Heart left ventricle (tissue), 16 donors: ENCODE measurements around the gene TRIP13. TPM values are rescaled to one million over a fixed set of nuclear protein-coding genes. Genes with fewer than 3 reads are reported as not detected.
A peak's percentile ranks its signal among the peaks of the same experiment; 100 is the strongest.
"Not testable (repeated sequence)": the region's sequence is repeated elsewhere in the genome, so short reads cannot be mapped to it uniquely, and the experiment has no call there.

Experiments
- ATAC-seq, 4 donors: fragments of 200-7000 bp; cut with Tn5 transposase; one replicate each; pipeline ENCODE4 v1.9.1; 2020 to 2022; ENCODE audit warnings: moderate library complexity in 4 of 4, mild to moderate bottlenecking in 3 of 4, moderate number of reproducible peaks in 1 of 4
- DNase-seq, 5 donors: peaks; one replicate each; pipeline ENCODE4 v3.0.0-alpha.2; 2020
- H3K27ac ChIP-seq, 12 donors: fragments of 200-600 bp; sonication (generic) in 4 of 12; one replicate each; pipeline versions ENCODE4 v1.5.0 to v1.8.0; 2016 to 2022; ENCODE audit warnings: mild to moderate bottlenecking in 2 of 12
- H3K27me3 ChIP-seq, 9 donors: fragments of 200-600 bp; sonication (generic) in 2 of 9; one replicate each; pipeline versions ENCODE4 v1.5.1 to v1.8.0; 2016 to 2022; ENCODE audit warnings: mild to moderate bottlenecking in 3 of 9
- H3K36me3 ChIP-seq, 9 donors: fragments of 200-600 bp; sonication (generic) in 2 of 9; one replicate each; pipeline versions ENCODE4 v1.5.0 to v1.8.0; 2018 to 2022; ENCODE audit warnings: mild to moderate bottlenecking in 2 of 9
- H3K4me1 ChIP-seq, 12 donors: fragments of 200-600 bp; sonication (generic) in 4 of 12; one replicate each; pipeline versions ENCODE4 v1.5.0 to v1.8.0; 2016 to 2022; ENCODE audit warnings: mild to moderate bottlenecking in 3 of 12
- H3K4me3 ChIP-seq, 12 donors: fragments of 200-600 bp; sonication (generic) in 4 of 12; one replicate each; pipeline versions ENCODE4 v1.5.0 to v1.8.0; 2017 to 2022; ENCODE audit warnings: mild to moderate bottlenecking in 9 of 12, moderate library complexity in 4 of 12
- H3K9me3 ChIP-seq, 12 donors: fragments of 200-600 bp; sonication (generic) in 4 of 12; one replicate each; pipeline versions ENCODE4 v1.5.0 to v1.8.0; 2016 to 2022; ENCODE audit warnings: mild to moderate bottlenecking in 1 of 12
- CTCF ChIP-seq, 12 donors: fragments of 200-600 bp; sonication (generic) in 4 of 12; IDR thresholded peaks; one replicate each; pipeline versions ENCODE4 v1.5.0 to v1.8.0; 2018 to 2022; ENCODE audit warnings: antibody characterized with exemption in 12 of 12, mild to moderate bottlenecking in 5 of 12
- POLR2A ChIP-seq, 2 donors: fragments of 450-650 bp; IDR thresholded peaks; one replicate each; pipeline ENCODE4 v1.6.1; 2017; ENCODE audit warnings: antibody characterized with exemption in 2 of 2, mild to moderate bottlenecking in 2 of 2, moderate library complexity in 2 of 2
- WGBS, 4 donors: extraction: QIAGEN DNeasy Blood & Tissue Kit in 2 of 4; methylation state at CpG; one replicate each; pipeline versions ENCODE4 v1.1.5 to v1.1.7; 2013 to 2018; 5-methylcytosine and 5-hydroxymethylcytosine counted together
- intact Hi-C, 10 donors: fragments of 100-400 bp; cut with DNase I; formaldehyde crosslinking; loops; one replicate each; pipeline versions ENCODE4 v1.11.1 to v1.14.2; 2022
- polyA plus RNA-seq, 2 donors: library from polyadenylated mRNA; stranded (reverse); fragments of 200-250 nt; gene quantifications; one replicate each; pipeline ENCODE4 v1.2.3, GENCODE V29; 2013
- total RNA-seq, 9 donors: library from RNA; depleted of rRNA in 2 of 9; stranded (reverse); fragments of >200 nt in 2 of 9; fragmentation: NEBNext Ultra II Directional in 3 of 9; extraction: Animal tissue kit (Norgen Biotek cat#: 25700) in 3 of 9; gene quantifications; one replicate each; pipeline versions ENCODE4 v1.1.0 to v1.2.4, GENCODE V29; 2016 to 2023
- donor health status: ischemic (EF 13 %, LVEDD 7.1; RV severe dilation, severe dysfunction).
- donor health status: healthy with polysubstance abuse.
- donor health status: DM: no; HTN: yes; CAD: no.
- donor health status: DM: no; HTN: no; CAD: no.
- donor health status: ischemic (EF 25% LVEDD 6.9; RV normal size, moderate dysfunction).
- donor health status: ischemic (EF 25% LVEDD 5.7; RV mildly dilated, moderate dysfunction).
- donor health status: healthy.
- donor health status: DM: yes; HTN: yes; CAD: no.
- donor health status: ischemic (EF 35%, LVEDD 5.7; RV mildly dilated, moderate dysfunction).
- donor health status: nonischemic (EF 11% LVEDD 7.7; RV severe dilation, severe dysfunction).
- donor health status: DM: yes; HTN: yes; CAD: no.
- donor health status: PGD.
- donor health status: ischemic (EF 29% LVEDD 5.4; RV normal size, mild dysfunction).
- donor health status: nonischemic (EF 23%, LVEDD 6.1; RV moderate dilation, normal function).

The TRIP13 gene
- total and polyA plus RNA-seq, 11 donors = 0.19 to 4.2 (median 0.49) TPM

- Histone ChIP-seq H3K9me3 (no peaks in the 10 kb centered on the region), H3K4me1 (no peaks in the 10 kb centered on the region), H3K36me3 (no peaks in the 10 kb centered on the region), H3K4me3 (no peak overlapping the region), H3K27me3 (peaks cover 0 to 3% (median 0%) of the 10 kb centered on the region in 9 donors), H3K27ac (peak overlapping the region in 6 of 12 donors; percentile 9 to 61 (median 32))
- intact Hi-C loops = loop anchor here in 3 of 10 donors (10.0 kb wide), 2 partner anchors 212 to 712 kb away; no protein-coding TSS in a partner anchor
- 45 to 69% (median 58%) methylated on average over 4 of the region's 4 CpGs for WGBS, 4 donors
- no peak for TF ChIP-seq POLR2A (IDR thresholded peaks at IDR 0.05)
- TF ChIP-seq CTCF (IDR thresholded peaks at IDR 0.05) = no peak
- ATAC-seq (peak in 3 of 4 donors; percentile 52 to 71 (median 58)), DNase-seq (no peak)
Observed at GRCh38 chr5:932628-933250, 40.1 kb downstream of the TRIP13 start.

- H3K27ac ChIP-seq = peak overlapping the region in 5 of 12 donors; percentile 9 to 61 (median 30)
Observed at GRCh38 chr5:933251-933861, 40.7 kb downstream of the TRIP13 start.

GRCh38 chr5:933951-934350, 41.3 kb downstream of the TRIP13 start:
- not testable (repeated sequence) for ATAC-seq, H3K4me3 ChIP-seq, H3K4me1 ChIP-seq, H3K27ac ChIP-seq, DNase-seq, H3K27me3 ChIP-seq, H3K9me3 ChIP-seq, H3K36me3 ChIP-seq
- intact Hi-C loops = loop anchor here in 3 of 10 donors (10.0 kb wide), 2 partner anchors 211 to 711 kb away; no protein-coding TSS in a partner anchor

More at GRCh38 chr5:933251-933861, 40.7 kb downstream of the TRIP13 start:
- TF ChIP-seq POLR2A (IDR thresholded peaks at IDR 0.05) = no peak
- no peak for TF ChIP-seq CTCF (IDR thresholded peaks at IDR 0.05)
- intact Hi-C loops = loop anchor here in 3 of 10 donors (10.0 kb wide), 2 partner anchors 211 to 711 kb away; no protein-coding TSS in a partner anchor
- Histone ChIP-seq H3K27me3 (peaks cover 0 to 3% (median 0%) of the 10 kb centered on the region in 9 donors), H3K4me1 (no peaks in the 10 kb centered on the region), H3K4me3 (no peak overlapping the region), H3K9me3 (no peaks in the 10 kb centered on the region), H3K36me3 (no peaks in the 10 kb centered on the region)
- DNase-seq (peak in 1 of 5 donors; percentile 13), ATAC-seq (no peak)
- 83 to 89% (median 85%) methylated on average over 3 of the region's 3 CpGs for WGBS, 4 donors

GRCh38 chr5:934381-934967, 41.8 kb downstream of the TRIP13 start:
- ATAC-seq, H3K27ac ChIP-seq, H3K4me3 ChIP-seq, H3K4me1 ChIP-seq, H3K27me3 ChIP-seq, H3K36me3 ChIP-seq, H3K9me3 ChIP-seq, DNase-seq: not testable (repeated sequence)
- TF ChIP-seq CTCF (IDR thresholded peaks at IDR 0.05) = peak in 5 of 12 donors; percentile 25 to 39 (median 30)
- intact Hi-C loops = loop anchor here in 3 of 10 donors (10.0 kb wide), 2 partner anchors 210 to 710 kb away; no protein-coding TSS in a partner anchor
- WGBS, 4 donors = 77 to 88% (median 81%) methylated on average over 3 of the region's 3 CpGs
